GM18519 (cell line): Measurements from ENCODE around the gene ANTXR1.
"Not testable (repeated sequence)": the region's sequence is repeated elsewhere in the genome, so short reads cannot be mapped to it uniquely, and the experiment has no call there.

Experiments
- ATAC-seq: cut with Tn5 transposase; IDR thresholded peaks from one replicate; pipeline ENCODE4 v1.9.1; 2021; ENCODE audit warnings: mild to moderate bottlenecking, moderate library complexity; ENCODE audit not compliant: unreplicated experiment, low FRiP score

ANTXR1 gene

GRCh38 chr2:69222953-69223658 is 210.1 kb downstream of the ANTXR1 start:
- ATAC-seq = no peak

DNA sequence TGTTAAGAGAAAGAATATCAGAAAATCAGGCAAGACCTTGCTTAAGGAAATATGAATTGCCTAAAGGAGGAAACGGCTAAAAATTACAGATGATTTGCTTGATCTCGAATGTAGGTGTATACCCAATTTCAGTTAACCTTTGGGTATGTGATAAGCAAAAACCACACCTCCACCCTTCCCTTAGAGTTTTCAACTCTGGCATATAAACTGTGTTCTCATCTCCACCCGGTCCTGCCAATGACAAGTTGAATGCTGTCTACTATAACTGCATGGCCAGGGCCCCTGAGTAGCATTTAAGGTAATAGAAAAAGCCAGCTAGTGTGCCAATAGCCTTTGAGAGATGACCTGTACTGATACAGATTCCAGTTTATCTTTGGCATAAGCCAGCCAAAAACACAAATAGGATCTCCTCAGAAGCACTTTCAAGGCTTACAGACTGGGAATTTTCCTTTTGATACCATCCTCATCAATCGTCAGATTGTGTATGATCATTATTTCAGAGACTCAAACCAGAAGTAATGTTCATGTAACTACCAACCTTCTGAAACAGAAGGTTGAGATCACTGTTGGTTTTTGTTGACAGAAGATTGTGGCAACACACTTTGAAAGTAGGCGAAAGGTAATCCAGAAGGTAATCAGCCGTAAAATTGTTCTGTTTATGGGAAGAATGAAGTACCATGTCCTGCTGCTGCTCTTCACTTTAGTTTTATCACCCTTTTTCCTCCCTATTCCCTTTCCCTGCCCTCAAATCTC is 211.0 kb downstream of the ANTXR1 start:
- no peak for ATAC-seq

DNA sequence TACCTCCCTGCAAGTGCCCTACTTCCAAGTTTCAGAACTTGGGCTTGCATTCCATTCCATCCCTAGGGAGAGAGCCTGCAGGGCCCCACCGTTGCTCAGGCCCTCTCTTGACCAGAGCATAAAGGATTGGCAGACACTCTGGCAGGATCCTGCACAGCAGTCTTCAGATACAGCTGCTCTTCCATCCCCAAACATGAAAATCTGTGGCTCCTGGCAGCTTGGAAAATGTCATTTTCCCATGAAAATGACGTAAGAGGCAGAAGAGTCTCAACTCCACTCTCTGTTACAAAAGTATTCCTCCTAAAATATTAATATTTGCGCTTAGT is 211.5 kb downstream of the ANTXR1 start:
- ATAC-seq = no peak

DNA sequence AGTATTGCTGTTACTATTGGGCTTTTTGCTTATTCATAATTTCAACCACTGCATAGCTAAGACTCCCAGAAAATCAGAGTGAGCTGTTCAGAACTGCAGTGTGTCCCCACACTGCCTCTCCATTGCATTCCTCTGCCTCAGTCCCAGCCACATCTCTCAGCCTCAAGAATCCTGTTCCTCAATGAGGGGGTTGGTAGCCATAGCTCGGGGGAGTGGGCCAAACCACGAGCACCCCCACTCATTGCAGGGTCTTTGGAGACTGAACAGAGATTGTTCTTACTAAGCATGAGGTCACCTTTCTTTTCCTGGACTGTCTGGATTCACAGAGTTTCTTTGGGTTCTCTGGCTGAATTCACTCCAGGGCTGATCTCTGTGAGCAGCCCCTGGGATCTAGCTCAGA is 213.0 kb downstream of the ANTXR1 start:
- no peak for ATAC-seq

- ATAC-seq = no peak
These were observed 213.9 kb downstream of the ANTXR1 start for GRCh38 chr2:69226903-69227302.

- ATAC-seq = no peak
These were observed 214.7 kb downstream of the ANTXR1 start for GRCh38 chr2:69227716-69228115.

DNA sequence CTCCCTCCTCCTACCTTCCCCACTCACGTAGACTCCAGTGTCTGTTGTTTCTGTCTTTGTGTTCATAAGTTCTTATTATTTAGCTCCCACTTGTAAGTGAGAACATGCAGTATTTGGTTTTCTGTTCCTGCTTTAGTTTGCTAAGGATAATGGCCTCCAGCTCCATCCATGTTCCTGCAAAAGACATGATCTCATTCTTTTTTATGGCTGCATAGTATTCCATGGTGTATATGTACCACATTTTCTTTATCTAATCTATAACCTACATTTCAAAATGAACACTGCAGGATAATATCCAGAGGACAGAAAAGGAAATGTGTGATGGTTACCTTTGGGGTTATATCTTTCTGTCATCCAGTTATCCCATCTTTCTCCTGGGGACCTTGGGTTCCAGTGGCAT is 218.0 kb downstream of the ANTXR1 start:
- not testable (repeated sequence) for ATAC-seq

DNA sequence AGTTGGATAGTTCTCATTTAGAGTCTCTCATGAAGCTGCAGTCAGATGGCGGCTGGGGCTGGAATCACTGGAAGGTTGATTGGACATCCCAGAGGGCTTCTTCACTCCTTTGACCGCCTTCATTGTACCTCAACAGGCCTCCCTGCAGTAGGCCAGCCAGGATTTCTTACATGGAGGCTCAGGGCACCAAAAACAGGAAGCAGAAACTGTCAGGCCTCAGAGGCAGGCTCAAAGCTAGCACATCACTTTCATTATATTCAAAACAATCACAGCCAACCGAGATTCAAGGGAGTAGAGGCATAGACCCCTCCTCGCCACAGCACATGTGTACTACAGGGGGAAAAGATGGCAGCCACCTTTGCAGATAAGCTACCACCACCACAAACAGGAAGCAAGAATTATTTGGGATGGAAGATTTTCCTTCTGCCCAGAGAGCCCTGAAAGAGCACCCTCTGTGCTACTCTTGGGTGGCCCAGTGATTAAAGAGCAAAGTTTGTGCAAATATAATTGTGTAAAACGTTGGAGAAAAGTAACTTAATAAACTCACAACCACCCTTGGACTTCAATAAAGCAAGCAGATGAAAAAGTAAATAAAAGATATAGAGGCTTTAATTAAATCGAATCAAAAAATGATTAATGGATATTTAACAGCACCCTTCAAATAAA is 218.8 kb downstream of the ANTXR1 start:
- no peak for ATAC-seq

- not testable (repeated sequence) for ATAC-seq
These were observed 222.9 kb downstream of the ANTXR1 start for GRCh38 chr2:69235835-69236234.

DNA sequence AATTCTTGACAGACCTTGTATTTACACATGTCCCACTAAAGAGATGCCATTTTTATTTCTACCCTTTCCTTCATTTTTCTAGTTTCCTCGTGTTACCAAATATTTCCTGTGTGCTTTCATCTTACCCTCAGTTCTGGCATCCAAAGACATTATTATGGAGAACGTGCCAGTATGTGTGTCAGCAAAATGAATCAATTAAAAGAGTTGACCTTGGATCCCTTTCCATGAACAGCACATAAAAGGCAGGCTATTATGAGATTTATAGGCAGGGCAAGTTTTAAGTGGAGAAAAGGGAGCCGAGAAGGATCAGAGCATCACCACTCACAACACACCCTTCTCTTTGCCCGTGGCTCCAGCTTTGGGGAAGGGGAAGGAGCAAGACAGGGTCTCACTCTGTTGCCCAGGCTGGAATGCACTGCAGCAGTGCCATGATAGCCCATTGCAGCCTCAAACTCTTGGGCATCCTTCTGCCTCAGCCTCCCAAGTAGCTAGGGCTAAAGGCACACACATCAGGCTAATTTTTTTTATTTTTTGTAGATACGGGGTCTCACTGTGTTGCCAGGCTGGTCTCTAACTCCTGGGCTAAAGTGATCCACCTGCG is 224.2 kb downstream of the ANTXR1 start:
- no peak for ATAC-seq

- ATAC-seq = no peak
These were observed 225.6 kb downstream of the ANTXR1 start for GRCh38 chr2:69238449-69239031.

DNA sequence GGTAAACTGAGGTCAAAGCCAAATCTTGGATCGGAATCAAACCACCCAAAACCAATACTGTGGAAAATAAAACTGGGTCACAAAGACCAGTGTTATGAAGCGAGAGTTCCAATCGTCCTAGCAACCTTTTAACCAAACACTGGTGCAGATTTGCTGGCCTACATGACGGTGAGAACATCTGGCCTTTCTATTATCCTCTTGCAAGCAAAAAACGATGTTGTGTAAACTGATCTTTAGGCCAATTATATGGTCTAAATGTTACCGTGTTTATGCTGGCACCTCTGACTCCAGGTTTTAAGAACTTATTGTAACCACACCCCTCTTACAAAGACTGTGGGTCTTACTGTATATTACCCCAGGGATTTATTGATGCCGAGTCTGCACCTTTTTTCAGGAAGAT is 228.1 kb downstream of the ANTXR1 start:
- ATAC-seq = no peak

GRCh38 chr2:69241664-69242514 is 228.9 kb downstream of the ANTXR1 start:
- no peak for ATAC-seq

DNA sequence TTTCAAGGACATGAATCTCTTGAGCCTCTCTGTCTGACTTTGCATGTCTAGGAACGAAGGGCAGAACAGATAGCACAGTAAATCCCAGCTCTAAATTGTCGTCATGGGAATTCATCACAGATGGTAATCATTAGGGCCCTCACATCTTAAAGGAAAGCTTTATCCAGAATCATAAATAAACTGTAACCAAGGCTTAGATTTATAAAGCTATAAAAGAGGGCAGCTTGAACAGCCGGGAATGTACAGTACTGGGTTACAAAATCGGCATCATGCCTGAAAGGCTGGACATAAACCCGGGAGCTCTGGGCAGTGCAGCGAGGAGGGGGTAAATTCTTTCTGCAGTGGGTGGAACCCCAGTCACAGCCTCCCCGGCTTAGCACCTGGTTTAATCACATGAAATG is 229.7 kb downstream of the ANTXR1 start:
- no peak for ATAC-seq

GRCh38 chr2:69243652-69244051 is 230.7 kb downstream of the ANTXR1 start:
- ATAC-seq = no peak

- ATAC-seq = no peak
These were observed 231.9 kb downstream of the ANTXR1 start for GRCh38 chr2:69244882-69245281.

DNA sequence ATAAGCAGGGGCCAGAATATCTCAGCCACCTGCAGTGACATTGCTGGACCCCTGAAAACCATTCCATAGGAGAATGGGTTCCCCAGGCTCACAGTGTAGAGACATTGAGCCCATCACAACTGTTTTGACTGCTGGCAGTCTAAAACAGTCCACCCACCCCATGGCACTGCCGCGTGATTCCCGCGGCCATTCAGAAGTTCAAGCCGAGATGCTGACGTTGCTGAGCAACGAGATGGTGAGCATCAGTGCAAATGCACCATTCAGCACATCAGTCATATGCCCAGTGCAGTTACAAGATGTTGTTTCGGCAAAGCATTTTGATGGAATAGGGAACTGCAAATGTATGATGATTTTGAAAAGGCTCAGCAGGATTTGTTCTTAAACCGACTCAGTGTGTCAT is 234.6 kb downstream of the ANTXR1 start:
- no peak for ATAC-seq

GRCh38 chr2:69248232-69248631 is 235.3 kb downstream of the ANTXR1 start:
- ATAC-seq = no peak

GRCh38 chr2:69250981-69251380 is 238.0 kb downstream of the ANTXR1 start:
- ATAC-seq = no peak

GRCh38 chr2:69251943-69252342 is 239.0 kb downstream of the ANTXR1 start:
- ATAC-seq = no peak
